GM19372 (cell line): ENCODE data around the gene NUDT16L1.
A peak's percentile ranks its signal among the peaks of the same experiment; 100 is the strongest.
"Not testable (repeated sequence)": the region's sequence is repeated elsewhere in the genome, so short reads cannot be mapped to it uniquely, and the experiment has no call there.

Experiments used
- ATAC-seq: cut with Tn5 transposase; IDR thresholded peaks from one replicate; pipeline ENCODE4 v1.9.1; 2021; ENCODE audit warnings: mild to moderate bottlenecking, low read depth, moderate library complexity; ENCODE audit not compliant: unreplicated experiment

The NUDT16L1 gene

GRCh38 chr16:4693296-4693955 lies at the start of gene NUDT16L1:
Gene NUDT16L1, plus strand, starts transcription at chr16:4693562. Its CDS starts 165 bp downstream, at chr16:4693727.
- peak; percentile 94 for ATAC-seq

DNA sequence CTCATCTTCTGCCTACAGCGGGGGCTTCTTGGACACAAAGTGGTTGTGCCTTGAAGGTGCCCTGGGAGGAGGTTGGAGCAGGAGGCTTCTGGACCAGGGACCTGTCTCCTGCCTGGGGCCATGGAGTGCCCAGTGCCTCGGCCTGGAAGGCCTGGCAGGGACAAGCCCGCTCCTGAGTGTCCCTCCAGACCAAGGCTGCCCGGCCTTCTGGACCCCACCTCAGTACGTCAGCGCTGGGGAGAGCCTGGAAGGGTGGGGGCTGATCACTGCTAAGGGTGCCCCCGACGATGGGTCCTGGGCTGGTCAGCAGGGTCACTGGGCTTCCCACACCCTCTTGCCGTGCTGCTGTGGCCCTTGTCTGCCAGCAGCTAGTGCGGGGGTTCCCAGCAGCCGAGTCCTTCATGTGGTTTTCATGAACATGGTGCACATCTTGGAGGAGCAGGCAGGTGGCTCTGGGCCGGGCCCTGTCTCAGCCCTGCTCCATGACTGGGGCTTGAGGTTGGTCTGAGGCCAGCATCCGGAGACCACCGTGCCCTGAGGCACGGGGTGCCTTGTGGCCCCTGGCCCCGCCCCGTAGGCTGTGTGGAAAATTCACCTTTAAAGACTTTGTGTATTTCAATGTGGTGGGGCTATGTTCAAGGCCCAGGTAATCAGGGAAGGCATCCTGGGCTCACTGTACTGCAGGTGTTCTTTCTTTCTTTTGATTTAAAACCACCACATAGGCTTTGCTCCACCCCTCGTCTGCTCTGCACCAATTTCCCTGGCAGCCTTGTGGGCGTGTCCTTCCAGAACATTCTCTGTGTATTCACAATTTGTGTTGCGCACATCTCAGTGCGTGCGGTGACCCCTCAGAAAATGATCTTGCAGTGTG lies 46.4 kb upstream of the NUDT16L1 start:
- no peak for ATAC-seq

DNA sequence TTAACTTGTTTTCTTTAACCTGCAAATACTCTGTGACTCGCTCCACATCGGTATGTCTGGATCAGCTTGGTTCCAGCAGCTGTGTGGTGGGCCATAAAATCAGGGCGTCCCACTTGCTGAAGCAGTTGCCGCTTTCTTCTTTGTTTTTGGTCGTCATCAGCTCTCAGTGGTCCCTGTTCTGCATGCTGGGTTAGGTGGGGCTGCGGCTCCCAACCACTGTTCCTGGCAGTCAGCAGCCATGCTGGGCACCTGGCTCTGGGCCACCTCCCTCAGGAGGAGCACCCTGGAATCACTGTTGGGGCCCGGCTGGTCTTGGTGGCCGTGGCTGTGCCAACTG lies 45.8 kb upstream of the NUDT16L1 start:
- ATAC-seq = no peak

- no peak for ATAC-seq
These were observed 44.4 kb upstream of the NUDT16L1 start for GRCh38 chr16:4648917-4649316.

GRCh38 chr16:4649744-4650442 lies 43.5 kb upstream of the NUDT16L1 start:
- no peak for ATAC-seq

DNA sequence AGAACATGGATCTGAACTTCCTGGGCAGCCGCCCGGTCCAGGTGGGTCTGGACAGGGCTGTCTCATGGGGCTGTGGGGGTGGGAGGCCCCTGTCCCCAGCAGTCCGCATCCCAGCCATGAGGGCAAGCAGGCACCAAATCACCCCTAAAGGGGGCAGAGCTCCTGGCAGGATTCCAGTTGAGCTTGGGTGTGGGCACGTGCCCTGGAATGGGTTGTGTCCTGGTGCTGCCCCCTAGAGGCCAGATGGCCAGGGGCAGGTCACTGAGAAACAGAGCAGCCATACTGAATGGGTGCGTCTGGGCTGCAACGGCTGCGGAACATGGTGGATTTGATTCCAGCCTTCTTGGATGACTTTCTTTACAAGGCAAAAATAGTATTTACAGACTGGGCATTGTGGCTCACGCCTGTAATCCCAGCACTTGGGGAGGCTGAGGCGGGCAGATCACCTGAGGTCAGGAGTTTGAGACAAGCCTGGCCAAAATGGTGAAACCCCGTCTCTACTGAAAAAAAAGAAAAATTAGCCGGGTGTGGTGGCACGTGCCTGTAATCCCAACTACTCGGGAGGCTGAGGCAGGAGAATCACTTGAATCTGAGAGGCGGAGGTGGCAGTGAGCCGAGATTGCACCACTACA lies 42.8 kb upstream of the NUDT16L1 start:
- ATAC-seq = not testable (repeated sequence)

GRCh38 chr16:4651827-4652226 lies 41.5 kb upstream of the NUDT16L1 start:
- ATAC-seq = no peak

GRCh38 chr16:4652561-4652960 lies 40.8 kb upstream of the NUDT16L1 start:
- ATAC-seq = no peak

DNA sequence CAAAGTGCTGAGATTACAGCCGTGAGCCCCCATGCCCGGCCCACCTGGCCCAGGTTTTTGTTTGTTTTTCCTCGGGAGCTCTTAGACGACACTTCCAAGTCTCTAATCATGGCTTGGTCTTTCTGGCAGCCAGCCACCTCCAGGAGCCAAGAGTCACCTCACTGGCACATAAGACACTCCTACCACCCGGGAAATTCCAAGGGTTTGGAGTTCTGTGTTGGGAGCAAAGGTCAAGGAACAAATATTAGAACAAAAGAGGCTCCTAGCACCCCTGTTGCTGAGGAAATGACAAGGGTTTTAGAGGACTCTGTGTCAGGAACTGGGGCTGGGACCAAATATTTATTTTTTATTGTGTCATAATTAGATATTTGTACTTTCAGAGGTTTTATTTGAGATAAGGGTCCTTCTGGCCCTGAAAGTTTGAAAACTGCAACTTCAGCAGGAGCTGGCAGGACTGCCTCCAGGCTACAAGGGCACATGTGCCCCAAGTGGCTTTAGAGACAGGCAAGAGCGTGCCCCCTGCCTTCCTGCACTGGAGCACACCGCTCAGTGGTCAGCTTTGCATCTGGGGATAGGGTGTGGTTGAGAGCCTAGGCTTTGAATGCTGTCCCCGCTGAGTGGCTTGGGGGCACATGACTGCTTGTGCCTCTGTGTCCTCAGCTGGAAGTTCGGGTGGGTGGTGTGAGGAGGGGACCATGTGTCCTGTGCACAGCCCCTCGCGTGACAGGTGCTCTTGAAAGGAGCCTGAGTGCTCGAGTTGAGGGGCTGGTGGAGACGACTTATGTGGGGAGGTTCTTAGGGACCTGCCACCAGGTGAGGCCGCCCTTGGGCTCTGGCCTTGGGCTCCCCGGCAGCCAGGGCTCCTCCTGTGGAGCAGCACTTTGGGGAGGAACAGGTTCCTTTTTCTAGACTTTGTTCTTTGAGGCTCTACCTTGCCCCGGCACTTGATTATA lies 39.1 kb upstream of the NUDT16L1 start:
- no peak for ATAC-seq

GRCh38 chr16:4654964-4655590 lies 38.3 kb upstream of the NUDT16L1 start:
- no peak for ATAC-seq

- ATAC-seq = no peak
These were observed 37.6 kb upstream of the NUDT16L1 start for GRCh38 chr16:4655801-4656200.

DNA sequence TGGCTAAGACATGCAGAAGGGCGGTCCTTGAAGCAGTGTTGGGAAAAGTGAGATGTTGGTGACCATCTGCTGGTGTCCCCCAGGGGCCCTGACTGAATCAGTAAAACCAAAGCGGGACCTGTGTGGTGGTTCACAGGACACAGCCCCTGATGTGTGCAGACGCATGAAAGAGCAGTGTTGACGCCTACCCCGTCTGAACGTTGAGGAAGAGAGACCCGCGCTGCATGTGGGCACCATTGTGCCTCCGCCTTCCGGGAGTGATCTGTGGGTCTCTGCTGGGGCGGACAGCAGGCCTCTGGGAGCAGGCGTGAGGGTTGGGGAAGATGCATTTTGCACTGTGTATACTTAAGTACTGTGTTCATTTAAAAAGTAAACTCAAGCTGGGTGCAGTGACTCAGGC lies 37.1 kb upstream of the NUDT16L1 start:
- no peak for ATAC-seq

DNA sequence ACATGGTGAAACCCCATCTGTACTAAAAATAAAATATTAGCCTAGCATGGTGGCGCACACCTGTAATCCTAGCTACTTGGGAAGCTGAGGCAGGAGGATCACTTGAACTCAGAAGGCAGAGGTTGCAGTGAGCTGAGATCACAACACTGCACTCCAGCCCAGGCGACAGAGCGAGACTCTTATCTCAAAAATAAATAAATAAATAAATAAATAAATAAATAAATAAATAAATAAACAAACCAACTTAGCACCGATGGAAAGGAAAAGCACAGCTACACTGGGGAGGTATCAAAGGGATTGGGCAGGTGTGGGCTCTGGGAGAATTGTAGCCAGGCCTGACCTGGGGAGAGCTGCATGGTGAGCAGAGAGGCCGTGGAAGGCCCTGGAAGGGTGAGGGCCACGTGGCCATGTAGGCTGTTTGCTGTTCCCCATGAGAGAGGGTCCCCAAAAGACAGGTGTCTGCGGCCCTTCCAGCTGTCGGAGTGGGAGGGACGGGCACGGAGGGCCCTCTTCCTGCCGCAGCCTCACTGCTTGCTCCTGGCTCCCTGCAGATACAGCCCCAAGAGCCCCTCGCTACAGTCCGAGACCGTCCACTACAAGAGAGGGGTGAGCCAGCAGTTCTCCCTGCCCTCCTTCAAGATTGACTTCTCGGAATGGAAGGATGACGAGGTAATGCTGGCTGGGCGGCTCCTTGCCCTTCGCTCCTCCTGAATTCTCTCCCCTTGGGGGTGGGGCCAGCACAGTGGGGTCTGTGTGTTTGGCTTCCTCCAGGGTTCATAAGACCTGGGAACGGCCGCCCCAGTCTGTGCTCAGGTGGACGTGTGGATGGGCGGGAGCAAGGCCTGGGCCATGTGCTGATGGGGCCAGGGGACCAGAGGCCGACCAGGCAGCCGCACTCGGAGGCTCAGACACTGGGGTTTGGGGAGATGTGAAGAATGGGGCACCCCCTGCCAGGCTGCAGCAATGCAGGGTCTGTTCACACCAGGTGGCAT lies 36.4 kb upstream of the NUDT16L1 start:
- no peak for ATAC-seq

GRCh38 chr16:4659363-4660353 lies 33.7 kb upstream of the NUDT16L1 start:
- no peak for ATAC-seq

- no peak for ATAC-seq
These were observed 32.8 kb upstream of the NUDT16L1 start for GRCh38 chr16:4660454-4661007.

- ATAC-seq = no peak
These were observed 31.7 kb upstream of the NUDT16L1 start for GRCh38 chr16:4661661-4662060.

DNA sequence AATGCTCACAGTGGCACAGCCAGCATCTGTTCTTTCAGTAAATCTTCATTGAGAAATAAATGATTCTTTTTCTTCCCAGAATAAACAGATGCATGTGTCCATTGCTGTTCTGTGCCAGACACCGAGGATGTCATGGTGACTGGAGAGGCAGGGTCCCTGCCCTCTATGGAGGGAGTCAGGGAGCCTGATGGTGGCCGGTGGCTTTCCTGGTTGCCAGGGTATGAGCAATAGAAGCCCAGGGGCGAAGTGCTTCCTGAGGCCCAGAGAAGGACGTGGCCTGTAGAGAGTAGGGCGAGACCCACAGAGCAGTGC lies 29.9 kb upstream of the NUDT16L1 start:
- no peak for ATAC-seq
